ENCODE results near the gene CTAGE1.
A peak's percentile ranks its signal among the peaks of the same experiment; 100 is the strongest.

CTAGE1 gene

DNA sequence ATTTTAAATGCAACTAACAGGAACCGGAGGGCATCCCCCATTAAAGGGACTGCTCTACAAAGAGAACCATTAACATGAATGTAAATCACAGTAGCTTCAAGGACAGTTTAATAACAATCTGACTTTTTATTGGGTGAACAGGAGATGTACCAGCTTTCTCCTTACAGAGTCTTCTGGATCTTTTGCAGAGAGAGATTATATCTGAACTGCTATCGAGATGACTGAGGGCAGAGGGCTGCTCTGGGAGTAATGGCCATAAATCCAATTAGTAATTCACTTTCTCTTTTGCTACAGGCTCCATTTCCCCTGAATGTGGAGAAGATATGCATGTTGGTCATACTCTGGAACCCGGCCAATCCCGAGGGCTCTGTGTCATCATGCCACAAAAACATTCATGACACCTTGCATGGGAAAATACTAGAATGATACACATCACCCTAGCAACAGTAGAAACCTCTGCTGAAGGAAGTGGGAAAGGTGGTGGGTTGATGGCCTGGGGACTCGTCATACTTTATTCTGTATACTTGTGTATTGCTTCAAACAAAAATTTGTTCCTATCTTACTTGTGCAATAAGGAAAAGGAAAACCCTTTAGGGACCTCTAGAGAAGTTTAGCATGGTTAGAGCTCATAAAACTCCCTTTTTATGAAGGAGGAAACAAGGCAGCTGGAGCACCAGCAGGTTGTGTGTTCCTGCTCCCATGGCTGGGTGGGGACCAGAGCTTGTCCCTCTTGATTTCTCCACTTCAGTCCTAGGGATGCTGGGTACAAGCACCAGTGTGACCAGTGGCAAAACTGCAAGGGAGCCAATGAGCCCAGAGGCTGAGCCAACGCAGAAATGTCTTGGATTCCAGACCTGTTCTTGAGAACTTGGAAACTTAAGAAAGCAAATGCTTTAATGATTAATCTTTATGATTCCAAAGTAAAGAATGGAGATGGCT is 26.0 kb downstream of the CTAGE1 start:
- peak; percentile 86 for DNase-seq (ENCODE audit: low read depth)

DNA sequence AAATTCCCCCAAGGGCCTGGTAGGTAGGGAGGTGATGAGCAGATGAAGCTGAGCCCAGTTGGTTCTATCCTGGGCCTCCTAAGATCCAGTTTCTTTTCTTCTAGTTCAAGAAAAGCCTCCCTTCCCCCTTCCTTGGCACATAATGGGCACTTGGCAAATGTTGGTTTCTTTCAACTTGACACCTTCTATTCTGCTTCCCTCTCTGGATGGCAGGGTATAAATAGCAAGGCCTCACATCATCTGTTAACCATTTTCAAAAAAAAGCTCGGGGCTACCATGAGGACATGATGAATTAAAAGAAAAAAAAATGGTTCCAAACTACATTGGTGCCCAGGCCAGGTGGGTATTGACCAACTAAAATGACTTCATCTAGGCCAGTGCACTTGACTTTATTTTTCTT is 29.9 kb downstream of the CTAGE1 start:
- DNase-seq (ENCODE audit: low read depth): no peak

DNA sequence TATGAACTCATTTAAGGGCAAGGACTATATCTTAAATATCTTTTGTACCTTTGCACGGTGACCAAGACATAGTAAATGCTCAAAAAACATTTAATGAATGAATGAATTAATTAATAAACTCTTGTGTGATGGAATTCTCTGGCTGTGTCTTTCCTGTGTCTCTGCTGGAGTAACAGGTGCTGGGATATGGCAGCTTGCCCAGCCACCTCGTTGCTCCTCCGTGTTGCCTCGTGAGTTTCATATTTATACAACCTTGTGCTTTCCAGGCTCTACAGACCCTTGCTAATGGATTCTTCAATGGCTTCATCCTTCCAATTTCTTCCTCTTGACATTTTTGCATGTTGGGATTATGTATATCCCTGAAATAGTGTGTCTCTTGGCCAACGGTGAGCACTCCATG is 30.4 kb downstream of the CTAGE1 start:
- no peak for DNase-seq (ENCODE audit: low read depth)

DNA sequence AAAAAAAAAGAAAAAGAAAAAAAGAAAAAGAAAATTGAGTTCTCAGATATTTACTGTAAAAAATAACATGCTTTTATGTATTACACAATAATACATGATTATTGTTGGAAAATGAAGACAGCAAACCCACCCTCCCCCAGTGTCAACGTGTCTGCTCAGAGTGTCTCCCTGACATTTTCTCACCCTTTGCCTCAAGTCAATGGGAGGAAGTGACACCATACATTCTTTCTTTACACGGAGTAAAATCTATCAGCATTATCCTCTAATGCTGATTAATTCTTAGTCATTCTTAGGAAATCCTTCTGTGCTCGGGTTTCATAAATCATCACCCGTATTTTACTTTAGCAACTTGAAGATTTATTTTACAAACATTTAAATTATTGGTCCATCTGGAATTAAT is 32.0 kb downstream of the CTAGE1 start:
- DNase-seq (ENCODE audit: low read depth): peak; percentile 49

DNA sequence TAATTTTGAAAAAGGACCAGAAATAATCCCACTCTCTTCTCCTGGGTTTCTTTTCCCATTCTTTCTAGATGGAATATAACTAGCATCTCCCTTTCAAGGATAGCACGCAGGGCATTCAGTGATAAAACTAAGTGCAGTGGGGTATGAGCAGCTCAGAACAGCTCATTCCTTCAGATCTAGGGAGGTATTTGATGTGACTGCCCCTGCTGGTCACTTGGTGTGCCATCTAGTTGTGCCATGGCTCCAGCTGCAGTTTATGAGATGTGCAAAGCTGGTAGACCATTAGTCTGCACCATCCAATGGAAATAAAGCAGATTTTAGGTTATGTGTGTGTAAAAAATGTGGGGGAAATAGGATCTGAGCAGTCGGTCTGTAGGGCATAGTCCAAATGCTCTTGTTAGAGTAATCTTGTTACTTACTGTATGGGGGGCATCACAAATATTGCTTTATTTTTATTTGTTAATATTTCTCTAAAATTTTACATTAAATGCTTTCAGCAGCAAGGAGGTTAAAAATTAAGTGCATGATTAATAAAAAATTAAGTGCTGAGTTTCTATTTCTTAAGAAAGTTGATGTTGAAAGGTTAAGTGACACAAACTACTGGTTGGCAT is 38.9 kb downstream of the CTAGE1 start:
- no peak for DNase-seq (ENCODE audit: low read depth)

DNA sequence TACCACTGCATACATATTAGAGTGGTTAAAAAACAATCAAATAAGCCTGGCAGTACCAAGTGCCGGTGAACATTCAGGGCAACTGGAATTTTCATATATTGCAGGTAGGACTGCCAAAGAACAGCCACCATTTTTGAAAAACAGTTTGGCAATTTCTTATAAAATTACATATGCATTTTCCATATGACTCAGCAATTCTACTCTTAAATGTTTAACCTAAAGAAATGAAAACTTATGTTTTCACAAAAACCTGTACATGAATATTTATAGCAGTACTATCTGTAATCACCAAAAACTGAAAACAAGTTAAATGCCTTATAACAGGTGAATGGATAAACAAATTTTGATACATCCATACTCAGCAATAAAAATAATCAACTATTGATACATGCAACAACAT is 39.9 kb downstream of the CTAGE1 start:
- DNase-seq (ENCODE audit: low read depth): no peak

DNA sequence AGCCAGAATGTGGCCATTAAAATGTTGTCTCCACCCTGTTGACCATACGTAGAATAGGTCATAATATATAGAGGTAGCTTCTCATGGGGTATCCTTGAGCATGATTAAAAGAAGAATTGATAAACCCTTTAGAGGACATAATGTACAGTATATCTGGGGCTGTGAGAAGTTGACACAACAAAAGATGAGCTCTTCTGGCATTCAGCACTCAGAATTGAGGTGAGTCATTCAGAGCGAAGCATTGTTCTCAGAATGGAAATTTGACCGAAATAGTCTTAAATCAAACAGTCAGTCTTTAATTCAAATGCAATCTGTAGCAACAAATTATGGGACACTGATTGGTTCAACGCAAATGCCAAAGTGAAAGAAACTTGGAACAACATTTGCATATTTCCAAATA is 47.3 kb downstream of the CTAGE1 start:
- DNase-seq (ENCODE audit: low read depth): no peak

DNA sequence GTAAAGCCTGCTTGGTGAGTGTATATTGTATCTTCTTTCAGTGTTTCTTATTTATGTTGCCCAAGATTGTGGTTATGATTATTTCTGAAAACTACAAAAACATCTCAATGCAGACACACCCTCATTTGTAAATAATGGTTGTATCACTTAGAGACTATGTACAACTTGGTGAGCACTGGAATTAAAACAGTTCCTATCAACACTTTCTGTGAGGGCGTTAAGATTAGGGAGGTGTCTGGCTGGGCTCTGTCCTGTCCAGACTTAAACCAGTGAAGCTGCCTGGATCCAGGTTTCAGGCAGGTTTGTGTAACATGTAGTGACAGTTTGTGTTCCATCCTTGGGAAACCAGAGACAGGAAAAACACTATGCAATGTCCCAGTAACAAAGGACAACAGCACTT is 49.7 kb downstream of the CTAGE1 start:
- no peak for DNase-seq (ENCODE audit: low read depth)

DNA sequence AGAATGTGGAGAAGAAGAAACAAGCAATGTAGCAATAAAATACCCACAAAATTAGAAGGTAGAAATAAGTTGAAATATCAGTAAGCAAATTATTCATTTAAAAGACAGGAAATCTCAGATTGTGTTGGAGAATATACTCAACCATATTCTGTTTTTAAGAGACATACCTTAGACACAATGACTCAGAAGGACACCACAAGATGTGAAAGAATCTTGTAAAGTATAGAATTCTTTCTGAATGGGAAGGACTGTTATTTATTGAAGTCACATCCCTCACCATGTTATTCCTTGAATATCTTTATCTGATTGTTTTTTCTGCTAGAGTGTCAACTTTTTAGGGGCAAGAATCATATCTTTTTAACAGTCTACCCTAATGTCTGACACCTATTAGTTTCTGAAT is 50.4 kb downstream of the CTAGE1 start:
- no peak for DNase-seq (ENCODE audit: low read depth)

DNA sequence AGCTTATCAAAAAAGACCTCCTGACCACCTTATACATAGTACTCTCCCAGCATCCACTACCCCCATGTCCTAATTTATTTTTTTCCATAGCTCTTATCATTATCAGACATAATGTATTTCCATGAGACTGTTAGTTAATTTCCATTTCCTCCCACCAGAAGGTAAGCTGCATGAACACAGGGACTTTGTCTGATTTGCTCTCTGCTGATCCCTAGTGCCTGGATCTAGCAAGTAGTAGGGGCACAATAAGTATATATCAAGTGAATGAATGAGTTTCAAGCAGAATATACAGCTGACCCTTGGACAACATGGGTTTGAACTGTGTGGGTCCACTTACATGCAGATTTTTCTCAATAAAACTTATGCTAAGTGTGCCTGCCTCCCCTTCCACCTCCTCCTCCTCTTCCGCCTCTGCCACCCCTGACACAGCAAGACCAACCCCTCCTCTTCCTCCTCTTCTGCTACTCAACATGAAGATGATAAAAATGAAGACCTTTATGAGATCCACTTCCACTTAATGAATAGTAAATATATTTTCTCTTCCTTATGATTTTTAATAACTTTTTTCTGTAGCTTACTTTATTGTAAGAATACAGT is 53.8 kb downstream of the CTAGE1 start:
- no peak for DNase-seq (ENCODE audit: low read depth)

Measured in HS-27A (cell line).